Hematopoietic multipotent progenitor cell treated with erythropoietin and hydrocortisone succinate and interleukin-3 and kit ligand, for 15 days (in vitro differentiated cells): ENCODE measurements around the gene GARS1.

Experiments used
- DNase-seq: peaks from one replicate; pipeline ENCODE4 v3.0.0-alpha.2; 2015; ENCODE audit warnings: low spot score

GARS1 gene

DNA sequence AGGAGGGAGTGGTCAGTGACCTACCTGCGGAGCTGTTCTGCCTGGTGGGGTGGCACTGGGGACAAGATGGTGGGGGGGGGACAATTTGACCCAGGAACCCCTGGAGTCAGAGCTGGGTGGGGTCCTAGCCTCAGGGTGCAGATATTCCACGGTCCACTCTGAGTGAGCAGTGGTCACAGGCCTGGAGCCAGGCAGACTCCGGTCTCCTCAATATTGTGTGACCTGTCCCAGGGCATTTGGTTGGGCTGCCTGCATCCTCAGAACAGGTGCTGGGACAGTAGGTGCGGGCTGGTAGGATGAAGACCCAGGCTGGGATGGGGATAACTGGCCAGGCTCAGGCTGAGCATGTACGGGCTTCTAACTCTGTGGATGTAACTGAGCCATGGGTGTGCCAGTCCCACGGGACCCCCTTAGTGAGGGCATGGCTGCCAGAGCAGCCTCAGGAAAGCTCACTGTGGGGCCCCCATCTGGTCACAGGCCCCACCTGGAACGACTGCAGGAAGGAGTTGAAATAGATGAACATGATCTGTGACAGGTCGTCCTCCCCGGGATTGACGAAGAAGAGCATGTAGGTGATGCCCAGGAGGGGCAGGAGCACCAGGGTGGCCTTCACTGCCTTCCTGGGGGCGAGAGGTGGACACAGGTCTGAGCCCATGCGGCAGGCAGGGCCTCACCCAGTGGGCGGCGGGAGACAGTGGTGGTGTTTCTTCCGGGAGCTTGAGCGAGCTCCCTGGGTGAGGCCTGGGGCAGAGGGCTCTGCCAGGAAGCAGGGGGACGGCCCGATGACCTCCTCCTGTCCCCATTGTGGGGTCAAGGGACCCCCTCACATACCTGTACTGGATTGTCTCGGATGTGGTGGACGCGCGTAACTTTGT is 60.7 kb downstream of the GARS1 start:
- no peak for DNase-seq

DNA sequence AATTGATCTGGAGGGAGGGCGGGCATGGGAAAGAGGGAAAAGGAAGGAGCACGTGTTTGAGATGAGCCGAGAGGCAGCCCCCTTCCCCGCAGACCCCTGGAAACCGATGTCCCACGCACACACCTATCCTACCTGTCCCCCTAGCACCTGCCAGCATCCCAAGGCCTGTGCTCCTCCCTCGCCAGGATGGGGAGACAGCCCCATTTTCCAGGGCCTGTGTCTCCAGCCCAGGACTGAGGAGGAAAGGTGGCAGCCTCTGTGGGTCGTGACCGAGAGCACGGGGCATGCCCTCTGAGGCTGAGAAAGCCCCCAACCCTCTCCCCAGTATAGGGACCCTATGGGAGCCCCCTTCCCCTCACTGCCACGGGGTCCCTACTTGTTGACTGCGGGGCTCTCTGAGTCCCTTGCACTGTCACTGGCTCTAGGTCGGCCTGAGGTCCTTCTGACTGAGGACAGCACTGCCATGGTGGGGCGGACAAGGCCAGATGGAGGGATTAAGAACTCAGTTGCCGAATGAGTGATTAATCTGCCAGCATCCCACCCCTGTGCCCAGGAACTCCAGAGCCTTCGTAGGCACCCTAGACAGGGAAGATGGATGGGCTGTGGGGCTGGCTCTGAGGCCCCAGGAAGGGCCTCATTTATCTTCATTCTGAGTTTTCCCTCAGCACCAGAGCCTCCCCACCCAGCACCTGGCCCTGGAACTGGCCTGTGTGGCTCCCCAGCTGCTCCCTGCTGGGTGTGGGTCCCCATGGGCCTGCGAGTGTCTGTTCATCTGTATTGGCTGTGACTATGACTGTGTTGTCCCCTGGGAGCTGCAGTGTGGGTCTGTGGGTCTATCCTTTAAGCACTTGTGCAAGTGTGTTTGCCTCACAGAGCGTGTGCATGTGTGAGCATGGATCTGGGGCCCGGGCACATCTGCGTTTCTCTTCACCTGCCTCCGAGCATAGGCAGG is 61.6 kb downstream of the GARS1 start:
- DNase-seq = no peak

- no peak for DNase-seq
These were observed 62.5 kb downstream of the GARS1 start for GRCh38 chr7:30657131-30657530.

DNA sequence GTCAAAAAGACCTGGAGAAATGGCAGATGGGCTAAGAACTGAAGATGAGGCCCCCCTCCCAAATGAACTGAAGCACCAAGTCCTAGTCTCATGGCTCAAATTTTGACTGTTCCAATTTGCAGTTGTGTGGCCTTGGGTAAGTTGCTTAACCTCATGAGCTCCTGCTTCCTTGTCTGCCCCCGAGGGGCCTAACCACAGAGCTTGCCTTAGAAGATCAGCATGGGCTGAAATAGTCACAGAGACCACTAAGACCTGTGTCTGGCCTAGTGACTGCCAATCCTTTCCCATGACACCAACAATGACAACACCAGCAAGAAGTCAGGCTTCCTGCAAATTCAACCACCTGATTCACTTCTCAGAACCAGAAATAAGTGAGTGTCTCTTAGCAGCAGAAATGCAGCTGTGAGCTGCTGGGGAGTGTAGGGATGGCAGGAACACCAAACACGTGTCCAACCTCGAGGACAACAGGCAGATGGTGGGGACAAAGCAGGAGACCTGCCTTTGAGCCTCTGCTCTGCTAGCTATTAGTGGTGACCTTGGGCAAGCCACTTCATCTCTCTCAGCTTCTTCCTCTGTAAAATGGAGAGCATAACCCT is 63.9 kb downstream of the GARS1 start:
- no peak for DNase-seq

DNA sequence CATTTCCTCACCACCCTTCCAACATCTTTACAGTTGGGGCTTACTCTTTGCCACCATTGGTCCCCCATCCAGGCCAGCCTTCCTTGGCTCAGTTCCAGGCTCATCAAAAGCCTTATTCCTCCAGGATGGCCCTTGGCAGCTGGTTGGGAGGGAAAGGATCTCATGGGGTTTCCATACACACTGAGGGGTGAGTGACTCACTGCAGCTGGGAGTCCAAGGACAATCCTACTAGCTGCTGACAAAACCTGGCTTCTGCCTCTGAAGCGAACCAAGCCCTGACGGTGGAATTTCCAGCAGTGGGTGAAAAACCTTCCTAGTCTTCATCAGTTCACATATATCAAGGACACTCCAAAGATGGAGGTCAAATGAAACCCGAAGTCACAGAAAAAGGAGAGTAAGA is 64.6 kb downstream of the GARS1 start:
- no peak for DNase-seq

- no peak for DNase-seq
These were observed 65.9 kb downstream of the GARS1 start for GRCh38 chr7:30660331-30661255.

GRCh38 chr7:30661926-30662325 is 67.2 kb downstream of the GARS1 start:
- no peak for DNase-seq

GRCh38 chr7:30662431-30662939 is 67.8 kb downstream of the GARS1 start:
- DNase-seq = no peak

DNA sequence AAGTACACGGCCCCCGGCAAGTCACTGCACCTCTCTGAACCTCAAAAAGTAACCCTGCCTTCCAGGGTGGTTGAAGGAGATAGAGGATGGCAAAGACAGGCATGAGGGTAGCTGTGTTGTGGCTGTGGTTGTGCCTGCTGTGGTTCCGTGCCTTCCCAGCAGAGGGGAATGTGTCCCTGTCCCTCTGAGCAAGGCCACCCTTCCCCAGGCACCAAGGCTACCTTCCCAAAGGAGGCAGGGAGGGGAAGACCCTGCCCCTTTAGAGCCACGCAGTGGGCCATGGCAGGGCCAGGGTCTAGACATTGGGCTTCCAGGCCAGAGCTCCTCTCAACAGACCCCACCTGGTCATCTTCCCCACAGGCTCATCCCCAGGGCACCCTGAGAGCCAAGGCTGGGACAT is 68.7 kb downstream of the GARS1 start:
- no peak for DNase-seq

DNA sequence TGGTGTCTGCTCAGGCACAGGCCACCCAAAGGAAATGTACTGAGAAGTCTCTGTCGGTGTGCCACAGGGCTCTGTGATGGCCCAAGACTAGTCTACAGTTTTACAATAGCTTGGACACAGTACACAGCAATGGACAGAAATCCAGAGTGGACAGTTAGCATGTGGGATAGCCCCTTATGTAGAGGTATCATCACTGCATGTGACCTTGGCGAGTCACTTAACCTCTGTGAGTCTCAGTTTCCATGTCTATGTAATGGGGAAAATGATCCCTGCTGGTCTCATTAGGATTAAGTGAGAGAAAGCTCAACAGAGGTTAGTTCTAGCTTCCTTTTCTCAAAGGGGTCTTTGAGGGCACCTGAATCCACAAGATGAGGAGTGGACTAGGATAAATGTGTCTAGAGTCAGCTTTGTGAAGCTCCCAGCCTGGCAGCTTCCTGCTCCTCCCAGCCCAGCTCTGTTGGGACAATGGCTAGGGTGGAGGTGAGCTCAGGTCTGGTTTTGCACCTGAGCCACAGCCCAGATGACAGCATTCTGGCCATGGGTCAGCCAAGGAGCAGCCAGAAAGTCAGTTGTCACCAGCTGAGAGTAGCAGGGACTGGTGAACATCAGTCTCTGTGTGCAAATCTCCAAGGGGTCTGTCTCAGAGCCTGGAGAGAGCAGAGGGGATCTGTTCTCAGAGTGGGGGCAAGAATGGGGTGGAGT is 69.7 kb downstream of the GARS1 start:
- DNase-seq = no peak

GRCh38 chr7:30665043-30665442 is 70.4 kb downstream of the GARS1 start:
- no peak for DNase-seq

DNA sequence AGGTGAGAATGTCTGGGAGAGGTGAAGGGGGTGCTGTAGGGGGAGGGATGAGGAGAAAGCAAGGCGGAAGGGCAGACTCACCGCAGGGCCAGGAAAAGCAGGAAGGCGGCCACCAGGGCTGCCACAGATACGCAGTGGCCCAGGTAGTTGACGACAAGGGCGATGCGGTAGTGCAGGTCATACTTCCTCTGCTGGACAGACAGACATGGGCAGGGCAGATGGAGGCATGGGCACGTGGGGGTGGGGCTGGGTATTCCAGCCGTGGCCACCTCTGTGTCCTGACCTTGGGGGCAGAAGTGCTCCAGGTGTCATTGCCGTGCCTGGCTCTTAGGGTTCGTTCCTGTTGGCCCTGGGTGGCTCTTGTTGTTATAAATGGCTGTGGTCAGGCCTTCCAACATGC is 70.8 kb downstream of the GARS1 start:
- DNase-seq = no peak

- no peak for DNase-seq
These were observed 72.5 kb downstream of the GARS1 start for GRCh38 chr7:30667172-30667571.

DNA sequence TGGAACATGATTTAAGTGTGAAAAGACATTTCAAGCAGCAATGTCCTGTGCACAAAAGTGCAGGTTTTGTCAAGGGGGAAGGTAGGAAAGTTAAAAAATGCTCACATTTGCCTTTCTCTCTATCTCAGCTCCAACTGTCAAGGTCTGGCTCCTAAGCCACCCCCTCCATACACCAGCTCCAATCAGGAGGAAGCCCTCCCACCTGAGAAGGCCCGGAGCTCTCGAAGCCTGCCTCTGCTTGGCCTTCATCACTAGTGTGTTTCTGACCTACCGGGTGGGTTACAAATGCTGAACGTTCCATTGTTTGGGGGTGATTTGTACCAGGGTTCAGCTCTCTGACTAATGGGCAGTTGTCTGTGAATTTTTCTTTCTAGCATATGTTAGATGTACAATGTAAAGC is 73.4 kb downstream of the GARS1 start:
- no peak for DNase-seq

DNA sequence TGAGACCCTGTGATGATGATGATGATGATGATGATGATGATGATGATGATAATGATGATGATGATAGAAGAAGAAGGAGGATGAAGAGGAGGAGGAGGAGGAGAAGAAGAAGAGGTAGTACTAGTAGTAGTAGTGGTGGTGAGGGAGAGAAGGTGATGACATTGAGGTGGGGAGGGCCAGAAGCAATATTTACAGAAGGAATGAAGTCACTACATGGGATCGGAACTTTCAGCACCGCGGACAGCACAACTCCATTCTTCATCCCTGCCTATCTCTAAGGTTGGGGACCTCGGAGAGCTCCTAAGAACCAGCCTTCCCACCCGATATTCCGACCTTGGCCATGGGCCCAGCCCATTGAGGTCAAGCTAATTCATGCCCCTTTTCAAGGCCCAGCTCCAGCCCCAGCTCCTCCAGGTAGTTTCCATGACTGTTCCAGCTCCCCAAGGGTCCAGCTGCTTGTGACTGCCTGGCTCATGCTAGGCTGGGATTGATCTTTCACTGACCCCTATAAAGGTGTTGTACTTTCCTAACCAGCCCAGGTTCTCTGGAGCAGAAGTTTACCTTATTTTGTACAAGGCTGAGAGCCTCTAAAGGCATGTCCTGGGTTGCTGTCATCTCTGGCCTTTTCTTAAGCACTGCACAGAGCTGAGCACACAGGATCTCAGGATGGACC is 77.3 kb downstream of the GARS1 start:
- DNase-seq = no peak

DNA sequence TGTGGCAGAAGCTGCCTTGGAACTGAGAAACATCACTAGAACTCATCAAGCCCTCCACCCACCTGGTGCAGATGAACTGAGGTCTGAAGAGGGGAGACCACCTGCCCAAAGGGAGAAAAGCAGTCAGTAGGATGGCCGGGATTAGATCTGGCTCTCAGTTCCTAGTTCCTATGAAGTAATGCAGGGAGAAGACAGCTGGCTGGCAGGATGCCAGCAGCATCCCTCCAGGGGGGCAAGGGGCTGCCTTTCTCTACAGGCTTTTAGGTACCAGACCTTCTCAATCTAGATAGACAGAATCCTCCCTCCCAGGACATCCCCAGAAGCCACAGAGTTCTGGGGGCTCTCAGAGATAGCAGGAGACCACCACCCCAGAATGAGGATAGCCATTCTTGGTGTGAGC is 79.7 kb downstream of the GARS1 start:
- DNase-seq = no peak

- DNase-seq = no peak
These were observed 80.2 kb downstream of the GARS1 start for GRCh38 chr7:30674876-30675275.

DNA sequence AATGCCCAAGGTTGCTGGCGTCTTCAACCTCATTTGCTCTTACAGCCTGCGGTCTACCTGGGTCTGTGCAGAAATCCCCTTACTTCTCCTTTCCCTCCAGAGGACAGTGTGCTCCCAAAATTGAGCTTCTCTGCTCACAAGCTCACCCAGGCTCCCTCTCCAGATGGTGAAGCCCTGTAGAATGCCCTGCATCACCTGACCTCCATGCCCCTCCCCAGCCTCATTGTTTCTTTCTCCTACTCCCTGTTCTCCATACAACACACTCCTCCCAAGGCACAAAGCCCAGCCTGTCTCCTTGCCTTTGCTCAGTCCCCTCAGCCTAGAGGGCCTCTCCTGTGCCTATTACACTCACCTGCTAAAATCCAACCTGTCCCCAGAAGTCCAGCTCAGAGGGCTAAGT is 84.1 kb downstream of the GARS1 start:
- DNase-seq = no peak

DNA sequence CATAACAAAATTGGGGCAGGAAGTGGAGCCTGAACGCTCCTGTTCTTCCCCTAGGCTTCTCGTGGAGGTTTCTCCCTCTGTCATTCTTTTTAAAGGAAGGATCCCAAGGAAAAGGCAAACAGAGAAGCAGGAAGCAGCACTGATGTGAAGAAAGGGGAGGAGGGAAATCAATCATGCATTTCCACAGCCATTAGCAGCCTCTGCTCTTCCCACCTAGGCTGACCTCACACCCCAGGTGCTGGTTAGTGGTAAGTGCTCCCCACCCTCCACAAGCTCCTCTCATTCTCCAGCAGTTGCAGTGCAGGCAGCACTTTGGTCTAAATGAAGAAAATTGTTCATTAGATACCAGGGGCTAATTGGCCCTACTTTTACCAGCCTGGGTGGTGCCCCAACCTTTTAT is 85.0 kb downstream of the GARS1 start:
- no peak for DNase-seq

GRCh38 chr7:30681331-30681797 is 86.7 kb downstream of the GARS1 start:
- DNase-seq = no peak
